ENCODE data around the gene TM9SF4.

- TF ChIP-seq EZH2 (IDR thresholded peaks at IDR 0.05; ENCODE audit: insufficient read depth, poor library complexity, severe bottlenecking): no peak
- TF ChIP-seq EZH2phosphoT487 (IDR thresholded peaks at IDR 0.05; ENCODE audit: insufficient read depth, low read depth): no peak
These were observed 74.6 kb downstream of the TM9SF4 start for GRCh38 chr20:32183947-32184635.
